ENCODE data around the gene IRF2BP1.
"Not testable (repeated sequence)": the region's sequence is repeated elsewhere in the genome, so short reads cannot be mapped to it uniquely, and the experiment has no call there.

IRF2BP1 gene

DNA sequence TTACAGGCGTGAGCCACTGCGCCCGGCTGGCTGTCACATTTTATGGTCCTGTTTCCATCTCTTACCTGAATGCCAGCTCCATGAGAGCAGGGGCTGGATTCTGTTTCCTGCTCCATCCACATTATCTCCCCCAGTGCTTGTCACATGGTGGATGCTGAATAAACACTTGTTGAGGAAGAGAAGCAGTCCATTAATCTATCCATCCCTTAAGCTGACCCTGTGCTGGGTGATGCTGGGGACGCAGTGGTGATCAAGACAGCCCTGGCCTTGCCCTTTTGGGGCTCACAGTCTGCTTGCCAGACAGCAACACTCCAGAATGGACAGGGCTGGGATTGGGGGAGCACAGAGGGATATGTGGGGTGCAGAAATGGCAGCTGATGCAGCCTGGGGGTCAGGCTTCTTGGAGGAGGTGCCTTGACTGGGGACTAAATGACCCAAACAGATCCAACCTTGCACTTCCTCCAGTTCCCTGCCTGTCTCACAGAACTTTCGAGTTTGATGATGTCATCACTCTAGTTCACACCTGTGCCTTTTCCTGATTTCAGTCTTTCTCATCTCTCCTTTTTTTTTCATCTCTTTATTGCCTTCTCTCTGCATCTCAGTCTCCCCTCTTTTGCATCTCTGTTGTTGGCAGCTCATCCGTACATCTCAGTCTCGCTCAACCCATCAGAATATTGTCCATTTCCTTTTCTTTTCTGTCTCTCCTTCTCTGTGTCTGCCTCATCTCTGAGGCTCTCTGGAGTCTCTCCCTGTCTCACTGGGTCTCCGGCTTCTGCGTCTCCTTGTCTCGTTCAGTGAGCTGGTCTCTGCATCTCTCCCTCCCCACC, 4.6 kb downstream of the IRF2BP1 start:
- DNase-seq, result no peak

DNA sequence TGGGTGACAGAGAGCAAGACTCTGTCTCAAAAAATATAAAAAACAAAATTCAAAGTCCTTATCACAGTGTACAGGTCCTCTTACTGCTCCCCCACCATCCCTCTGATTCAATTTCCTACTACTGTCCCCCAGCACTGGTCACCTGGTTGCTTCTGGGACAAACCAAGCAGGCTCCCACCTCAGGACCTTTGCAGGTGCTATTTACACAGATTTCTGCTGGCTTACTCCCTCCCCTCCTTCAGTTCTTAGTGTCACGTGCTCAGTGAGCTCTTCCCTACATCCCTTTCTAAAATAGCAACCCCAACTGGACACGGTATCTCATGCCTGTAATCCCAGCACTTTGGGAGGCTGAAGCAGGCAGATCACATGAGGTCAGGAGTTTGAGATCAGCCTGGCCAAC, 6.0 kb downstream of the IRF2BP1 start:
- DNase-seq, result no peak

DNA sequence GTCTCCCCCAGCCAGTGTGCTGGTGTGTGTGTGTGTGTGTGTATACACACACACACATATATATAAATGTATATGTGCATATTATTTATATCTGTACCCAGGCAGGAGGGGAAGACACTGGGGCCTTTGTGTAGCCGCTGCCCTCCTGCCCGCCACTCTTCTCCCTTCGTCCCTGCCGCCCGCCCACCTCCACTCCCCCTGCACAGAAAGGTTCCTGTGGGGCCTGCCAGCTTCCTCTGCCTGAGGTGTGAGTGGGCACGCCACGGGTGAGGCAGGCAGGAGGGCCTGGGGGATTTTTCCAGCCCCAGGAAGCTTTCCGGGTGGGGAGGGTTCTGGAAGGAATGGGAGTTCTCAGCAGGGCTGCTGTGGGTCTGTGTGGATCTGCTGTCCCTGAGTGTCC, 6.9 kb downstream of the IRF2BP1 start:
- no peak for DNase-seq

DNA sequence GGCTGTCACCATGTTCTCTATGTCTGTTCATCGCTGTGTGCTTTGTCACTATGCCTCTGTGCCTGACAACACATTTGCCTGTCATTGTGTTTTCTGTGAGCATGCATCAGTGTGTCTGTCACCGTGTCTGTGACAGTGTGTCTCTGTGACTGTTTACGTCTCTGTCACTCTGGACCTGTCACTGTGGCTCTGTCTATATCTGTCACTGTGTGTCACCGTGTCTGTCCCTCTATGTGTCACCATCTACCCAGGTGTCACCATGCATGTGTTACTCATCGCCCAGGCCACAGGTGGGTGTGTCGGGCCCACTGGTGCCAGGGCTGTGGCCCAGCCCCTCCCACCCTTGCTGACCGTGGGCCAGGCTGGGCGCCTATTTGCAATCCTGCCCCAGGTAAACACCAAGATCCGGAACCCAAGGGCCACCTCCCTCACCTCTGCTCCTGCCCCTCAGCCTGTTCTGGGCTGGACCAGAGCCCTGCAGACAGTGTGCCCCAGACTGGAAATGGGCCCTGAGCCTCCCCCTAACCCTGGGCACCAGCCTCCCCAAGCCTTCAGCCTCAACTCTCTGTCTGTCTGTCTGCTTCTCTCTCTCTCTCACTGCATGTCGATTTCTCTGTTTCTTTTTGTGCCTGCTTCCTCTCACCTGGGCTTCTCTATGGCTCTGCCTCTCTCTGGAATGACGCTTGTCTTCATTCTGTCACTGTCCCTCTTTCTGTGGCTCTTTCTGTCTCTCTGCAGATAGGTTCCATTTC, 7.7 kb downstream of the IRF2BP1 start:
- DNase-seq, result no peak

DNA sequence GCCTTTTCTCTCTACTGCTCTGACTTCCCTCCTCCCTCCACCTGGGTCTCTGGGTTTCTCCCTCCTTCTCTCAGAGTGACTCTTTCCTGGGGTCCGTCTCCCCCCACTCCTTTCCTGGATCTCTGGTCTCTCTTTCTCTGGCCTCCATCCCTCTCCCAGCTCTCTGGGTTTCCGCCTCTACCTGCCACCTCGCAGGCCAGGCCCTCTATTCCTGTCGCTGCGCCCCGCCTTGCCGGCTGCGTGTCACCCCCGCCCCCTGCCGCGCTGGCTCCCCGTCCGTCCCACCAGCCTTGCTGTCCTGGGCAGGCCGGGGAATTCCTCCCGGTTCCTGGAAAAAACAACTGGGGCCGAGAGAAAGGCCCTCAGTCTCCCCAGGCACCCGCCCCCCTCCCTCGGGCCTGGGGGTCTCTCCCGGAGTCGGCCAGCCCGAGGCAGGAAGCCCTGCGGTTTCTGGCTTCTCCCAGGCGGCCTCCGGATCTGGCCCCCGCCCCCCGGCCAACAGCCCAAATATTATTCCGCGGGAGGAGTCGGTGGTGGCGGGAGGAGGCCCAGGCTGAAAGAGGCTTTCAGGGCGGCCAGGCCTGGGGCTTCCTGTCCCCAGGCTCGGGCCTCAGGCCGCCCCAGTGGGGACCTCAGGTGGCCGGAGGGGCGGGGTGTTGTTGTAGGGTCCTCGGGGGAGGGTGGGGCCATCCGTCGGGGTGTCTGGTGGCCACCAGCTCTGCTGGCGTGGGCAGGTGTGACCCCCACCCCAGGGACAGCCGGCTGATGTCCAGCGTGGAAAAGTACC, 9.3 kb downstream of the IRF2BP1 start:
- DNase-seq, result no peak

DNA sequence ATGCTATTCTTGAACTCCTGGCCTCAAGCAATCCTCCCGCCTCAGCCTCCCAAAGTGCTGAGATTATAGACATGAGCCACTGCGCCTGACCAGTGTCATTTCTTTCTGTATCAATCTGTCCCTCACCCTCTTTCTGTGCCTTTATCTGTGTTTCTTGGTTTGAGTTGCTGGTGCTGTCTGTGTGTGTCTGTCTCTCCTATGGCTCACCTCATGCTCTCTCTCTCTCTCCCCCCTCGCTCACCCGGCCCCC, 9.9 kb downstream of the IRF2BP1 start:
- DNase-seq, result no peak

DNA sequence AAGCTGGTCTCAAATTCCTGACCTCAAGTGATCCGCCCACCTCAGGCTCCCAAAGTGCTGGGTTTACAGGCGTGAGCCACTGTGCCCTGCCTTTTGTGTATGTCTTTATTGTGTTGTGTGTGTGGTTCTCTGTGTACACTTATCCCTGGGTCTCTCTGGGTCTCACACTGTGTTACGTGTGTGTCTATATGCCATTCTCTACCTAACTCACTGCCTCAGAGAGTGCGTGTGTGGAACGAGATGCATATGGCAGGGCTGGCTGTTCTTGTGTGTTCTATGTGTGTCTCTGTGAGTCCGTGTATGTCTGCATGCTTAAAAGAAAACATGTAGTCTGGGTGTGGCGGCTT, 11.3 kb downstream of the IRF2BP1 start:
- DNase-seq, result no peak

DNA sequence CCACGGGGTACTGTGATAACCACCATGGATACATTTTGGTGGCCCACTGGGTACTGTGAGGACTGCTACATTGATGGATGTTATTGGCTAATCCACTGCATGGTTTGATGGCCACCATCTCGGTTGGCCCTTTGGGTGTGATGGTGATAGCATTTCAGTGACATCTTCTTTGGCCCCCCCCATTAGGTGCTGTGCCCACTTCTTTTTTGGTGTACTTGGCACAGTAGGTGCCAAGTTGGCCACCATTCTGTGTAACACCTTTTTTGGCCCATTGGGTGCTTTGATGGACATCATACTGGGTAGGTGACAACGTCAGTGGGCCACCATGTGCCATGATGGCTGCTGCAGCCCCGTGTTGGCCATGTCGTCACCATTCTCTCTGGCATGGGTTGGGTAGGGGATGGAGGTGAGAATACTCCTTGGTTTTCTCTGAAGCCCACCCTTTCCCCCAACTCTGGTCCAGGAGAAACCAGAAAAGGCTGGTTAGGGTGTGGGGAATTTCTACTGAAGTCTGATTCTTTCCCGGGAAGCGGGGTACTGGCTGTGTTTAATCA, 12.6 kb downstream of the IRF2BP1 start:
- no peak for DNase-seq

DNA sequence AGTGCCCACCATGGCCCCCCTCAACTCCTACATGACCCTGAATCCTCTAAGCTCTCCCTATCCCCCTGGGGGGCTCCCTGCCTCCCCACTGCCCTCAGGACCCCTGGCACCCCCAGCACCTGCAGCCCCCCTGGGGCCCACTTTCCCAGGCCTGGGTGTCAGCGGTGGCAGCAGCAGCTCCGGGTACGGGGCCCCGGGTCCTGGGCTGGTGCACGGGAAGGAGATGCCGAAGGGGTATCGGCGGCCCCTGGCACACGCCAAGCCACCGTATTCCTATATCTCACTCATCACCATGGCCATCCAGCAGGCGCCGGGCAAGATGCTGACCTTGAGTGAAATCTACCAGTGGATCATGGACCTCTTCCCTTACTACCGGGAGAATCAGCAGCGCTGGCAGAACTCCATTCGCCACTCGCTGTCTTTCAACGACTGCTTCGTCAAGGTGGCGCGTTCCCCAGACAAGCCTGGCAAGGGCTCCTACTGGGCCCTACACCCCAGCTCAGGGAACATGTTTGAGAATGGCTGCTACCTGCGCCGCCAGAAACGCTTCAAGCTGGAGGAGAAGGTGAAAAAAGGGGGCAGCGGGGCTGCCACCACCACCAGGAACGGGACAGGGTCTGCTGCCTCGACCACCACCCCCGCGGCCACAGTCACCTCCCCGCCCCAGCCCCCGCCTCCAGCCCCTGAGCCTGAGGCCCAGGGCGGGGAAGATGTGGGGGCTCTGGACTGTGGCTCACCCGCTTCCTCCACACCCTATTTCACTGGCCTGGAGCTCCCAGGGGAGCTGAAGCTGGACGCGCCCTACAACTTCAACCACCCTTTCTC, 13.6 kb downstream of the IRF2BP1 start:
- no peak for DNase-seq

DNA sequence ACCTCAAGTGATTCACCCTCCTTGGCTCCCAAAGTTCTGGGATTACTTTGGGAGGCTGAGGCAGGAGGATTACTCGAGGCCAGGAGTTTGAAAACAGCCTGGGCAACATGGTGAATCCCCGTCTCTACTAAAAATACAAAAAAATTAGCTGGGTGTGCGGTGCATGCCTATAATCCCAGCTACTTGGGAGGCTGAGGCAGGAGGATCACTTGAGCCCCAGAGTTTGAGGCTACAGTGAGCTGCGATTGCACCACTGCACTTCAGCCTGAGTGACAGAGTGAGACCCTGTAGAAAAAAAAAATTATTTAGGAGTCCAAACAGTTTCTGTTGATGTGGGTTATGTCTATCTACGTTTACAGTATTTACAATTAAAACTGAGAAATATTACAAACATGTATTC, 15.1 kb downstream of the IRF2BP1 start:
- no peak for DNase-seq

DNA sequence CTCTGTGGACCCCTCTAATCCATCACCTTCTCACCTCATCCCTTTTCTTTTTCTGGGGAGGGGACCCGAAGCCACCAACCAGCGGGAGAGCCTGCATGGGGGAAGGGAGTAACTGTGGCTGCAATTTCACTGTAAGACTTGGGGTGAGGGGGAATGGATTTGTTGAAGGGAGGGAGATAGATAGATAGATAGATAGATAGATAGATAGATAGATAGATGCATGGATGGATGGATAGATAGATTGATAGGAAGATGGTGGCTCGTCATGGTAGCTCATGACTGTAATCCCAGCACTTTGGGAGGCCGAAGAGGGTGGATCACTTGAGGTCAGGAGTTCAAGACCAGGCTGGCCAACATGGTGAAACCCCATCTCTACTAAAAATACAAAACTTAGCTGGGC, 18.7 kb downstream of the IRF2BP1 start:
- DNase-seq, result not testable (repeated sequence)

DNA sequence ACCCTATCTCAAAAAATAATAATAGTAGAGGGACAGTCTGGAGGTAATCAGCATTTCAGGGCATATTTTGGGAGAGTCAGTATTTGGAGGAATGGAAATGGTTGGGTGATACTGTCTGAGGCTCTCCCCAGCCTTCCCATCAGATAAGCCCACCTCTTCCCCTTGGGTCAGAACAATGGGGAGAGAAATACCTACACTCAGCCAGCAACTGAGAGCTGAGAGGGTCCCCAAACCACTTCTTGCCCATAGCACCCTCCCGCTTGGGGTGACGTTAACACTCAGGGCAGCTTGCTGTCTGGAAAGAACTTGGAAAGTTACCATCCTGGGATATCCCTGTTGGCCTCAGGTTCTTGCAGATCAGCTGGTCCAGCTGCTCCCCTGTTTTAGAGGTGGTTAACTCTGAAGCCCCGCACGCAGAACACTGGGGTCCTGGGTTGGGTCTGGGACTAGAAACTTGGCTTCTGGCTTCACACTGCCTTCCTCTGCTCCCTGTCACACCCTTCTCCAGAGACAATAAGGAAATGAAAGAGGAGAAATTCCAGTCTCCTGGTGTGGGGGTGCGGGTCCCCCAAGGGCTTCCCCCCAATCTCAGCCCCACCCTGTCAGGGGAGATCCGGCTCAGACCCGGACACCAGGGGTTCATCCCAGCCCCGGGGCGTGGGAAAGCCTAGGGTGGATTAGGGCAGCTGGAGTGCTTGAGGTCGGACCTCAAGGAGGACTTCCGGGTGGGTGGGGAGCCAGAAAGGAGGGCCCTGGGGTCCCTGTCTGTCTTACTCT, 19.4 kb downstream of the IRF2BP1 start:
- no peak for DNase-seq

DNA sequence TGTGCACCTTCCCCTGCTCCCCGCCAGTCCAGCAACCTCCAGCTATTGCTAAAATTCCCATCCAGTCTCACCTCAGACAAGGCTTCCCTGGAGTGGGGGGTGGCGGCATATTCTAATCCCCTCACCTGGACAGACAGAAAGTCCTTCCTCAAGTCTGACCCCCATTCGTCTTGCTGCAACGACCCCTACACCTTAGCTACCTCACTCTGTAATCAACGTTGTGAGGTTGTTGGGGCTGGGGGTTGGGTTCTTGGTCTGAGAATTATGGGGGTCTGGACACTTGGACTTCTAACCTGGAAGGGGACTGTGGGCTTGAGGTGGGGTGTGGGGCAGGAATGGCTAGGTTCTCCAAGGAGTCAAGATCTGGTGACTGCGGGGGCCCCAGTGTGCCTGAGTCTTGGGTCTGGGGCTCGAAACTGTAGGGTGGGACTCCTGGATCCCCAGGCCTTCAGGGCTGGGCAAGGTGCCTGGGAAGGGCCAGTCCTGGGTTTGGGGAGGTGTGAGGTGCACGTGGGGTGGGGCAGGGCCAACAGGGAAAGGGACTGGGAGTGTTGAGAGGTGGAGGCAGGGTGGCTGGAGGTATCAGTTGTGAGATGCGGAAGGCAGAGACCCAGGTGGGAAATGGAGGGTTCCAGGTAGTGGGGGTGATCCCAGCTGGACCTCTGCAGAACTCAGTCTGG, 20.5 kb downstream of the IRF2BP1 start:
- no peak for DNase-seq

DNA sequence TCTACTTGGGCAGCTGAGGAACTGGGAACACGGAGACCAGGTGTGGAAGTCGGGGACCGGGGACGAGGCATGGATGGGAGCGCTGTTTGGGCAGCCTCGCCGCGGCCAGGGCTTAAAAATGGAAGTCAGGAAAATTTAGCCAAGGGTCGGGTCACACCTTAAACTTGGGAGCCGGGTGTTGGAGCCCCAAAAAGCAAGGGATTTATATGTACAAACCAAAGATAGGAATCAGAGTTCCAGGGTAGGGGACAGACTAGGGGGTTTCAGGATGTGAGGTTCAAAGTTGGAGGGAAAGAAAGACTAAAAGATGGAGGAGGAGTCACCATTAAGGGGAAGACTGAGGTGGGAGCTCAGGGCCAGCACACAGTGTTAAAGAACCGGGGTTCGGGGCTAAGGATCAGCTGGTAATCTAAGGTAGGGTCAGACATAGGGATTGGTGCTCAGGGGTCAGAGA, 21.3 kb downstream of the IRF2BP1 start:
- no peak for DNase-seq

DNA sequence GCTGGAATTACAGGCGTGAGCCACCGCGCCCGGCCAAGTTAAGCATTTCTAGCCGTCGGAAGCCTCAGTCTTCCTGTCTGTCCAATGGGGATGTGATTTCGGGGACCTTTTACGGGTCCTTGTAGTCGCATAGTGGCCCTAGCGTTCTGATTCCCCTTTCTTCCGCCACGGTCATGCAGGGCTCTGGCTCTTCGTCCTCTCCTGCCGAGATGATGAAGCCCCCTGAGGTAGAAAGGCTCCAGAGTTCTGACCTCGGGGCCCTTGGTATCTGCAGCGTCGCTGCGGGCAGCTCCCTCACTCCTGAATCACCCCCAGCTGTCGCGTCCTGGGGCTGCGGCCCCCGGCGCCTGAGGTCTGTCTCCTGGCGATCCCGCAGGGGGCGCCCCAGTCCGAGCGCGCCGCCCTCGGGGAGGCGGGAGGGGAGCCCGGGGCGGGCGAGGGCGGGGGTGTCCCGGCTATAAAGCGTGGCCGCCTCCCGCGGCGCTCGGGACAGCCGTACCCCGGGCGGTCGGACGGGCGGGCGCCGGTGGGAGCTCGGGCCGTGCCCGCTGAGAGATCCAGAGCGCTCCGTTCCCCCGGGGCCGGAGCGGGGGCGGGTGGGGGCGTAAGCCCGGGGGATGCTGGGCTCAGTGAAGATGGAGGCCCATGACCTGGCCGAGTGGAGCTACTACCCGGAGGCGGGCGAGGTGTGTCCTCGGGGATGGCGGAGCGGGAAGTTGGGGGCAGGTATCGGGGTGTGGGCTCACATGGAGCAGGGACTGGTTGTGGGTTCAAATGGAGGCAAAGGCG, 21.9 kb downstream of the IRF2BP1 start, which contains the start of gene FOXA3:
TSS of gene FOXA3 (plus strand) at position 487 of the 789 bp plus-strand sequence. CDS start at position 618, 131 bp downstream.
- DNase-seq, result peak; percentile 21

DNA sequence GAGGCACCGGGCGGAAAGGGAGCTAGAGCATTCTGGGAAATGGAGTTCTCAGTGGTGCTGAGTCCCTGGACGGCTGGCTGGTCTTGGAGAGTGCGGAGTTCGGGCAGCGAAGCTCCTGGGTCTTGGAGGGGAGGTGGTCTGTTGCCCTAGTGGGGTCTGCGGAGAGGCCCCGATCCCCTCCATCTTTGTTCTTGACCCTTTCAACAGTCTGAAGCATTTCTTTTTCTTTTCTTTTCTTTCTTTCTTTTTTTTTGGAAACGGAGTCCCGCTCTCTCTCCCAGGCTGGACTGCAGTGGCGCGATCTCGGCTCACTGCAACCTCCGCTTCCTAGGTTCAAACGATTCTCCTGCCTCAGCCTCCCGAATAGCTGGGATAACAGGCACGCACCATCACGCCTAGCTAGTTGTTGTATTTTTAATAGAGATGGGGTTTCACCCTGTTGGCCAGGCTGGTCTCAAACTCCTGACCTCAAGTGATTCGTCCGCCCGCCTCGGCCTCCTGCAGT, 22.6 kb downstream of the IRF2BP1 start:
- DNase-seq, result no peak

DNA sequence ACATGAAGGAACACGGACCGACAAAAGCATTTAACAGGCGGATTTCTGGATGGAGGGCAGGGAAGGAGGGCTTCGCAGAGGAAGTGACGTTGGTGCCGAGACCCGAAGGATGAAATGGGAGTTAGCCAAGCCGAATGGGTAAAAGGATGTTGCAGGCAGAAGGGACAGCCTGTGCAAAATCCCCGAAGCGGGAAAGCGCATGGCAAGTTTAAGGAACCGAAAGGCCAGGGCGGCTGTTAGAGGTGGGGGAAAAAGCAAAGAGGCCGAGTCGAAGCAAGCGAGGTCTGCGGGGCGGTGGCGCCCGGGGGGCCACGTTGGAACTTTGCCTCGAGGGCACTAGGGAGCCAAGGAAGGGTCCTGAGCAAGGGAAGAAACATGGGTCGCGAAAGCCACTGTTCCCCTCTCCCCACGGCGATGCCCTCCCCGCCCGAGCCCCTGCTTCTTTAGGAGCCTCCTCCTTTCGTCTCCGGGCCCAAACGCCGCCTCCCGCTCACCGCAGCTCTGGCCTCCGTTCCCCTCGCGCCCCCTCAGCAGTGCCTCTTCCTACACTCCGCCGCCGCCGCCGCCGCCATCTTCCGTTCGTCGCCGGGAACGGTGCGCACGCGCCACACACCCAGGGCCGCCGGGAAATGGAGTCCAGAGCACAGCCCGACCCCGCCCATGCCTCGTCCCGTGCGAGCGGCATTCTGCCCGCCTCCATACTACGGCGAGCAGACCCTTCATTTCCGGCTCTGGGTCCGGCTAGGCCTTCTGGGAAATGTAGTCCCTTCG, 23.2 kb downstream of the IRF2BP1 start, which contains the start of gene SYMPK:
TSS of gene SYMPK (minus strand) at position 584 of the 771 bp plus-strand sequence. CDS start 8,652 bp downstream, outside the sequence.
- DNase-seq, result peak; percentile 96

DNA sequence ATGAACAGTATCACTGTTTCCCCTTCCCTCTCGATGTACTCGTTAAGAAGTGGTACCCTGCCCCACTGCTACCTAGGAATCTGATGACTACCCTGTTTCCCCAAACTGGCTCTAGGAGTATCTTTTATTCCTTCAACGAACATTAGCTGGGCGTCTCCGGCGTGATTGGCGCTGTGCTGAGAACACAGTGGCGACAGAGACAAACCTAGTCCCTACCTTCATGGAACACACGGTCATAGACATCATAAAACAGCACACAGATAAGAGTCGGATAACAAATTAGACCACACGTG, 23.7 kb downstream of the IRF2BP1 start:
- DNase-seq, result no peak
